ENCODE measurements around the gene GGT7.
"Not testable (repeated sequence)": the region's sequence is repeated elsewhere in the genome, so short reads cannot be mapped to it uniquely, and the experiment has no call there.

Gene GGT7

GRCh38 chr20:34883087-34883688 lies 10.5 kb upstream of the GGT7 start:
- no peak for DNase-seq

GRCh38 chr20:34881689-34882088 lies 9.0 kb upstream of the GGT7 start:
- DNase-seq, result no peak

GRCh38 chr20:34880971-34881370 lies 8.3 kb upstream of the GGT7 start:
- not testable (repeated sequence) for DNase-seq

GRCh38 chr20:34880215-34880850 lies 7.7 kb upstream of the GGT7 start:
- DNase-seq, result no peak

GRCh38 chr20:34876406-34877282 lies 4.0 kb upstream of the GGT7 start, which contains the start of gene ACSS2:
Gene ACSS2 (plus strand): TSS chr20:34876612. CDS start chr20:34876646, 34 bp downstream.
- no peak for DNase-seq

GRCh38 chr20:34875642-34876405 lies 3.2 kb upstream of the GGT7 start:
- peak; percentile 96 for DNase-seq

- peak; percentile 35 for DNase-seq
Observed at GRCh38 chr20:34874094-34874654, 1.5 kb upstream of the GGT7 start.

- DNase-seq, result no peak
Observed at GRCh38 chr20:34873583-34874093, 982 bp upstream of the GGT7 start.

- no peak for DNase-seq
Observed at GRCh38 chr20:34871966-34872621, 562 bp downstream of the GGT7 start.

- DNase-seq, result no peak
Observed at GRCh38 chr20:34871320-34871926, 1.2 kb downstream of the GGT7 start.

- DNase-seq, result no peak
Observed at GRCh38 chr20:34864216-34864615, 8.4 kb downstream of the GGT7 start.

GRCh38 chr20:34863421-34863965 lies 9.2 kb downstream of the GGT7 start:
- no peak for DNase-seq

- DNase-seq, result no peak
Observed at GRCh38 chr20:34862724-34863123, 9.9 kb downstream of the GGT7 start.

GRCh38 chr20:34861386-34862084 lies 11.1 kb downstream of the GGT7 start:
- no peak for DNase-seq

- DNase-seq, result no peak
Observed at GRCh38 chr20:34859826-34860545, 12.7 kb downstream of the GGT7 start.

GRCh38 chr20:34859367-34859766 lies 13.3 kb downstream of the GGT7 start:
- DNase-seq, result no peak

- DNase-seq, result no peak
Observed at GRCh38 chr20:34852298-34852697, 20.4 kb downstream of the GGT7 start.

- DNase-seq, result no peak
Observed at GRCh38 chr20:34850969-34851368, 21.7 kb downstream of the GGT7 start.

- DNase-seq, result no peak
Observed at GRCh38 chr20:34849778-34850177, 22.9 kb downstream of the GGT7 start.

- no peak for DNase-seq
Observed at GRCh38 chr20:34848597-34848996, 24.1 kb downstream of the GGT7 start.

Measured in NCI-H187 treated with DMSO at 0.1 percent for 48 hours (cell line).